Stimulated activated CD8-positive, alpha-beta memory T cell treated with anti-CD3 and anti-CD28 coated beads, Interleukin-7, amount 100 ng/mL, for 48 hours (primary cell): ENCODE data around the gene SPACA9.

ENCODE experiments used
- DNase-seq, 2 donors: peaks; one replicate each; pipeline ENCODE4 v3.0.0-alpha.2; 2020; ENCODE audit warnings: low read depth in 1 of 2; ENCODE audit errors: extremely low read depth in 1 of 2

SPACA9 gene

GRCh38 chr9:132878695-132879456, at the start of gene SPACA9:
Gene SPACA9, plus strand, starts transcription at chr9:132878898. Its CDS starts 5,050 bp downstream, at chr9:132883948.
- DNase-seq = peak in 1 of 2 donors; percentile 20

DNA sequence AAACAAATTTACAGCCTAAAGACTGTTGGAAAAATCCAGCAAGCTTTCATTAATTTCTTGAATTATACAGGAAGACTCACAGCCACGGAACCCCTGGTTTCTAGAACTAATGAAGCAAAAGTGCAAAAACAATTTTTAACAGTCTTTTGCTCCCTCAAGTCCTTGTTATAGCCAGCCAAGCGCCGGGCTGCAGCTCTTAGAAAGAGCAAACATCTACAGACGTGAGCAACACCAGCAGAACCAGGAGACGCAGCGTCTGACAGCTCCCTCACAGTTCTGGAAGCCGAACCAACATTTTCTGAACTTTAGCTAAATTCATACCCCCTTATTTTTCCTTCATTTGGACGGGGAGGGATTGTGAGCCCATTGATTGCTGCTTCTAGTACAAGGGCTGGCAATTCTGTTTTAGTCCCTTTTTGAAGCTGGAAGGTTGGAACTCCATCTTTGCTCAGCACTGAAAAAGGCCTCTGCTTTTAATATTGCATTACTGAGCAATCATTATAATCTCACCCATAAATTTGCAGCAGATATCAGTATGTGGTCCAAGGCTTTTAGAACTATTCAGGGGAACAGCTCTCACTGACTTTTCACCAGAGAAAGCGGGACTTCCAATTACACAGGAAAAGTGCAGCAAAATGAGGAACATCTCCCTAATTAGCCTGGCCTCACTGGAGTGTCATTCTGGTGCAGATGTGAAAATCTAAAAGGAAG, 46.4 kb upstream of the SPACA9 start:
- no peak for DNase-seq

DNA sequence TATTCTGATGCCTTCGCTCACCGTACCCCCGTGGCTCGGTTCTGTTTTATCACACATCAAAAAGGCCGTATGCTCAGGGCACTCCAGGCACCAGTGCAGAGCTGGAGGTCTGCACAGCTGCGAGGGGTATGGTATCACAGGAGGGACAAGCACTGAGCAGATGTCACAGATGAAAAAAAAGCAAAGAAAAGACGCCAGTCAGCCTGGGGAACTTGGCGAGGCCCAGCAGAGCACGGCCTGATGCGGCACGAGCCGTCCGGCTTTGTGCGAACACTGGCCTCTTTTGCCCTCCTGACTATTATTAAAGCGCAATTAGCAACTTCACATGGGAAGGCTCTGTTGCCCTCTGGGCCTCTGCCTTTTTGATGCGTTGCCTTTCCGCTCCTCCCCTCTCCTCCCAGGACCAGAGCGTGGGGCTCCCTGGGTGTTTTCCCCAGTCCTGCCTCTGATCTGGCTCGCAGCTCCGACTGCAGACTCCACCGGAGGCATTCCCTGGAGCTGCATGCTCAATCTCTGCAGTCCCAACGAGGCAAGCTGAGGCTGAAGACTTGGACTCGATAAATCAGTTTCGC, 45.1 kb upstream of the SPACA9 start:
- DNase-seq = no peak

DNA sequence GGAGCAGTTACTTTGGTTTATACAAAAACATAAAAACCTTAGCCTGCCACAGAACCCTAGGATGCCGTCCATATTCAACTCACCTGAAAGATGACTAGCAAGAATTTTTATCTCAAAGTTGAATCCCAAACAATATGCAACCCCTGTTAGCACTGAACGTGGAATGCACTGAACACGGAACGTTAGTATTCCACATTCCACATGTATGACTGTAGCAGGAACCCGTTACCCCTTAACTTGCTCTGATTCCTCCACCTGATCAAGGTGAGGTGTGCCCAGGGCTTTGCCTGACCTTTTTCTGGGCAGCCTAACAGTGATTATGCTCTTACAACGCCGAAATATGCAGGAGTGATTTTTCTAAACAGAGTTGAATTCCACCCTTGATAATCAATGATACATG, 44.4 kb upstream of the SPACA9 start:
- no peak for DNase-seq

- no peak for DNase-seq
These were observed 41.0 kb upstream of the SPACA9 start for GRCh38 chr9:132837501-132838286.

DNA sequence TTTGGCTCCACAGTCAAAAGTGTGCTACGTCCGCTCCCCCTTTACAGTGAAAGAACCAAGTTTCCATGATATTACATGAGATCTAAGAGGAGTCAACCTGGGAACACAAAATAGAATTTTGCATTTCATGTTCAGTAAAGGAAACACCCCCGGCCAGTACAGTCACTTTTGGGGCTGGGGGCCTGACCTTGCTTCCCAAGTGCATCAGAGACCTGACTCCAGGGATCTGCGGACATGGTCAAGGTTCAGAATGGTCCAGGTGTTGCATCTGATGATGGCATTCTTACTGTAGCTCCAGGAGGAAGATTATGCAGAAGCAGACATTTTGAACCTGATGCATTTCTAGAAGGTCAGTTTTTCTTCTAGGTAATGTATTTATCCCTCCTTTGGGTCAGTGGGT, 40.4 kb upstream of the SPACA9 start:
- no peak for DNase-seq

DNA sequence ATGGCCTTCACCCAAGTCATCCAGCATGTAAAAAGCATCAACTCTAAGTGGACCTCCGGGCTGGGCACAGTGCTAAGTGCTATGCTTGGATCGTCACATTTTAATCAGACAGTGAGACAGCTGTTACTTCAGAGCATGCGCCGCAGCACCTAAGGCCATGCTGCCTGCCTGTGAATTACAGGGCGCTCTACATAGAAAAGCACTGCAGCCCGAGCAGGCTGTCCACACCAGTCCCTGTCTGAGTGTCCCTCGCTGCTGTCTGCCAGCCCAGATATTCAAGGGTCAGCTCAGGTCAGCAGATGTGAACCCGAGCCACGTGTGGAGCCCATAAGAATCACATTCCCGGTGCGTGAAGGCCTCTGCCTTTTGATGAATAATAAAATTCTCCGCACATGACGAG, 37.7 kb upstream of the SPACA9 start:
- DNase-seq = no peak

DNA sequence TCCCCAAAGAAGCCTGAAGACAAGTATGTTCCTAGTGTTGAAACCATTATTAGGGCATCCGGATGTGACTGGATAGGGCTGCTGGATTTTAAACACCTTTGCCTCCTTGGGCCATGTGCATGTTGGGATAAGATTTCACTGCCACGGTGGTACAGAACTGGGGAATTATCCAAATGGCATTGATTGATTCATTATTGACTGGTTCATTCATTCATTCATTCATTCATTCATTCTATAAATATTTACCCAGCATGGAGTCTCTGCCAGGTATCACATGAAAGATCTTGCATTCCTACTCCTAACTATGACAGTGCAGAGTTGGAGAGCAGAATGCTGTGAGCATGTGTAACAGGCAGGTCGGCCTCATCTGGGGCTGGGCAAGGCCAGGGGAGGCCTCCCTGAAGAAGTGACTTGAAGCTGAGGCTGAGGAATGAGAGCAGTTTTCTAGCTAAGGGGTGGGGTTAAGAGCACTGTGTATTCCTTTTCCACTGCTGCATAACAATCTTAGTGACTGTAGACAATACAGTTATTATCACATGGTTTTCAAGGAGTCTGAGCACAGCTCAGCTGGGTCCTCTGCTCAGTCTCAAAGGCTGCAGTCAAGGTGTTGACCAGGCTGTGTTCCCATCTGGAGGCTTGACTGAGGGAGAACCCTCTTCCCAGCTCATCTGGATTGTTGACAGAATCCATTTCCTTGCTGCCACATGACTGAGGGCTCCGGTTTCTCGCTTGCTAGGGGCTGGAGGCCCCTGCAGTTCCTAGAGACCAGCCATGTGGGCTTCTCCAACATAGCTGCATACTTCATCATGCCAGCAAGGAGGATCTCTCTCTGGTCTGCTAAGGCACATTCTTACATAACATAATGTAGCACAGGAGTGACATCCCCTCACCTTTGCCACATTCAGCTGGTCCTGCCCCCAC, 36.3 kb upstream of the SPACA9 start:
- no peak for DNase-seq

GRCh38 chr9:132846109-132846917, 32.4 kb upstream of the SPACA9 start:
- DNase-seq = no peak

DNA sequence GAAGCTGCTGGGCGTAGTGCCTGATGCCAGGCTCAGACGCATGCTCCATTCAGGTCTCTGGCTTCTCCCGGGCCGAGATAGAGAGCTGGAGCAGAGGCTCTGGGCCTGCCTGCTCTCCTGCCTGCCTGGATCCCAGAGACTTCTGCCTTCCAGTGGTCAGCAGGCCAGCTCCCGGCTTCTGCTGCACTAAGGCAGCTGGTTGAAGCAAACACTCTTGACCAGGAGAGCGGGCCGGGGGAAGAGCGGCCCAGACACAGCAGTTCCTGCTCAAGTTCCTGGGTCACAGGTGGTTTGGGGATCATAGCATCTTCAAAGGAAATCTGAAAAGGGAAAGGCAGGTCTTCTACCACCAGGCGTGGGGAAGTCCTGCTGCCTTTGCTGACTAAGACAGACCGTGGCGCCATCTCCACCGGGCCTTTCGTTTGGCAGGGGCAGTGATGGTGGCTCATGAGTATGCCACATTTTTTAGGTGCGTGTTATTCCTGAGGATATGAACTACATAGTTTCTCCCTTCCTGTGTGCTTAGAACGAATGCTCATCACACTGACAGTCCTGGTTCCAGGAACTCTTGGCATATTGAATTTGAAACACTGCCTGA, 31.7 kb upstream of the SPACA9 start:
- no peak for DNase-seq

- DNase-seq = no peak
These were observed 29.5 kb upstream of the SPACA9 start for GRCh38 chr9:132849185-132849706.

DNA sequence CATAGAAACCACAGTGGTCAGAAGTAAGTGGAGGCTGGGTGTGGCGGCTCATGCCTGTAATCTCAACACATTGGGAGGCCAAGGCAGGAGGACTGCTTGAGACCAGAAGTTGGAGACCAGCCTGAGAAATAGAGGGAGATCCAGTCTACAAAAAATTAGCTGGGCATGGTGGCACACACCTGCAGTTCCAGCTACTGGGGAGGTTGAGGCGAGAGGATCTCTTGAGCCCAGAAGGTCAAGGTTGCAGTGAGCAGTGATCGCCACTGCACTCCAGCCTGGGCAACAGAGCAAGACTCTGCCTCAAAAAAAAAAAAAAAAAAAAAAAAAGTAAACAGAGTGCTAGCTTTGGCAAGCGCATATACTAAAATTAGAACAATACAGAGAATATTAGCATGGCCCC, 25.2 kb upstream of the SPACA9 start:
- no peak for DNase-seq

GRCh38 chr9:132854832-132855231, 23.9 kb upstream of the SPACA9 start:
- DNase-seq = no peak

GRCh38 chr9:132855904-132856303, 22.8 kb upstream of the SPACA9 start:
- DNase-seq = no peak

GRCh38 chr9:132857031-132857430, 21.7 kb upstream of the SPACA9 start:
- no peak for DNase-seq

- DNase-seq = no peak
These were observed 20.9 kb upstream of the SPACA9 start for GRCh38 chr9:132857616-132858342.

DNA sequence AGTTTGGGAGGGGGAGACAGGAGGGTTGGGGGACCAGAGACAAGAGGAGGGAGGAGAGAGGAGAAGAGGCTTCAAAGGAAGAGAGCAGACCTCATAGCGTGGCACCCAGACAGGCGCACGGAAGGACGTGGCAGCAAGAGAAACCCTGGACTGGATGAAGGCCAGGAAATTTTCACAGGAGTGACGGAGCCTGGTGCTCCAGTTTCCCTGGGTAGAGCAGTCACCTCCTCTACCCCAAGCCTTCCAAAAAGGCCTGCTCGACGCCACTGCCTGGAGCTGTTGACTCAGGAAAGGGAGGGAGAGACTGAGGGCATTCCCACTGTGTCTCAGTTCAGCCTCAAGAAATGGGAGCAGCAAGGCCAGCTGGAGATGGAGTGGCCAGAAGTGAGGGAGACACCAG, 19.9 kb upstream of the SPACA9 start:
- DNase-seq = no peak

GRCh38 chr9:132861666-132862065, 17.0 kb upstream of the SPACA9 start:
- no peak for DNase-seq
